GM18951 (cell line): ENCODE results near the gene TBX10.
"Not testable (repeated sequence)": the region's sequence is repeated elsewhere in the genome, so short reads cannot be mapped to it uniquely, and the experiment has no call there.

Source experiments
- POLR2A ChIP-seq: IDR thresholded peaks from 4 replicates; pipeline ENCODE4 v1.6.1; 2011; ENCODE audit warnings: mild to moderate bottlenecking; ENCODE audit not compliant: insufficient read length, insufficient read depth; ENCODE audit errors: extremely low read depth
- in situ Hi-C: fragments of 300-500 bp; cut with MboI; formaldehyde crosslinking; loops from one replicate; pipeline ENCODE4 v1.12.0; 2022; ENCODE audit warnings: low sequenced_read_pairs, mixed read lengths, inconsistent platforms; ENCODE audit not compliant: unreplicated experiment

The TBX10 gene

DNA sequence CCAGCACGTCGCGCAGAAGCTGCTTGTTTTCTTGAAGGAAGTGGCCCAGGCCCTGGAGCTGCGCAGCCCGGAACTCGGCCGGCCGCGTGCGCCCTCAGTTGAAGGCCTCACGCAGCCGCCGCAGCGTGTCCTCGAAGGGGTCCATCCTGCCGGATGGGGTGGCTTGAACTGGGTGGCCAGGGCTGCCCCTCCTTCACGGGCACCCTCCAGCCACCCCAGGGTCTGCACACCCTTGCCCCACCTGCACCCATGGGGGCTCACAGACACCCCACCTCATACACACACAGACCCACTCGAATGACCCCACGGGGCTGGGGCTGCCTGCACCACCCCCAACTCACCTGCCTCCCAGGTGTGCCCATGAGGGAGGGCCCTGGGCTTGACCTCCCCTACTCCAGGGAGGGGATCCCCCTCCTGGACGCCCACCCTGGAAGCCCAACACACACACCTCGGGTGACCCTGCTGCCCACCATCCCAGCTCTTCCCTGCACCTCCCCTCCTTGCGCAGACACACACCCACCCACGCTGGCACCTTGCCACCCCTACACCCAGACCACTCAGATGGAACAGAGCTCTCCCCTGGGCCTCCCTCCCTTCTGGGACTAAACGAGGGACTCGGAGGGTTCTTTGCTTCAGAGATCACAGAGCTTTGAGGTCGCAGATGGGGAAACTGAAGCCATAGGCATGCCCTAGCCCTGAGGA lies 28.1 kb upstream of the TBX10 start:
- in situ Hi-C loops, result no loop called here
- no peak for TF ChIP-seq POLR2A

DNA sequence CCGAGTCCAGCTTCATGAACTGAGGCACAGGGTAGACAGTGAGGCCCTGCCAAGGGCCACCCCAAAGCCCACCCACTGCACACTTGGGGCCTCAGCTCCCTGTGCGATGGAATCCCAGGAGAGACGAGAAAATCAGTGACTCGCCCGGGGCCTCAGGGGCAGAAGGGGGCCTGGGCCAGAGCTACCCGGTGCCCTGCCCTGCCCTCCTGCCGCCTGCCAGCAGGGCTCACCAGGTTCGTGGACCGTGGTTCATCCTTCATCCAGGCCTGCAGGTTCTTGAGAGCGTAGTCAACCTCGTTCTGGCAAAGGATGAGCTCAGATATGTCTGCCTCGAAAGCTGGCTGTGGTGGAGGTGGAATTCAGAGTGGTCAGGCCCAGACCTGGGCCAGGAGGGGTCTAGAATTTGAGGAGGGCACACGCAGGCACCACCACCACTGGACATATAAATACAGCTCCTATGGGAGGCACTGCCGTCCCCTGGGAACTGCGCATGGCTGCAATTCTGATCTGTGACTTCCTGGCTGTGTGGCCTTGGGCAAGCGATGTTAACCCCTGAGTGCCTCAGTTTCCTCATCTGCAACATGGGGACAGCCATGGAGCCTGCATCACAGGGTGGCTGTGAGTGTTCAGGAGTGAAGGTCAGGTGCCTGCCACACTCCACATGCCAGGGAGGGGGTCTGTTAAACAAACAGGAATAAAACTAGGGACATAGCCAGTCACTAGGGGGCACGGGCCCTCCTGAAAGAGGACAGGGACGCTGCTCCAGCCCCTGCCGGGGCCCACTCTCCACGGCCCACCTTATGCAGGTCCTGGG lies 27.3 kb upstream of the TBX10 start:
- no peak for TF ChIP-seq POLR2A
- in situ Hi-C loops, result no loop called here

GRCh38 chr11:67666303-67666645 lies 26.7 kb upstream of the TBX10 start:
- TF ChIP-seq POLR2A, result no peak
- in situ Hi-C loops, result no loop called here

DNA sequence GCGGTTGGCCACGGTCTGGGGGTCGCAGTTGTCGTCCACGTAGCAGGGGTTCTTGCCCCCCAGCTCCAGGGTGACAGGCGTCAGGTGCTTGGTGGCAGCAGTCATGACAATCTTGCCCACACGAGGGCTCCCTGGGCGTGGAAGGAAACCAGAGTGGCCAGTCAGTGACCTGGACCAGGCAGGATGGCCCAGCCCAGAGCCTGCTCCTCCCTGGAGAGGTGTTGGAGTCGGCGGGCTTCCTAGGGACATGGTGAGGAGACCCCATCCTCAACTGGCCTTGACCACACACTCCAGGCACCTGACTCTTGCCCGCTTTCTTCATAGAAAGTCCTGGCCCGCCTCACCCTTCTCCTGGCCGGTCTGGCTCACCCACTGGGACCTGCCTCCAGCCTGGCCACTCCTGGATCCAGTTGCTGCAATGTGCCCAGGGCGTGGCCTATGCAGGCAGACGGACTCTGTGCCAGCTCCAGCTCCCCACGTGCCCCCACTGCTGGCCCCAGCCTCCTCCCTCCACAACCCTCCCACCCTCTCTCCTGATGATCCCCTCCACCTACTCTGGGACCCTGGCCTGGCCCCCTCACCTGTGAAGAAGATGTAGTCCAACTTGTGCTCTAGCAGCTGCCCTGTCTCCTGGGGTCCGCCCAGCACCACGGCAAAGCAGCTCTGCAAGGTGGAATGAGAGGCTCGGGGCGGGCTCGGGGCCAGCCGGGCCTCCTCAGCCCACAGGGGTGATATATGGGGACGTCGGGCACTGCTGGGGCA lies 26.2 kb upstream of the TBX10 start:
- in situ Hi-C loops, result no loop called here

DNA sequence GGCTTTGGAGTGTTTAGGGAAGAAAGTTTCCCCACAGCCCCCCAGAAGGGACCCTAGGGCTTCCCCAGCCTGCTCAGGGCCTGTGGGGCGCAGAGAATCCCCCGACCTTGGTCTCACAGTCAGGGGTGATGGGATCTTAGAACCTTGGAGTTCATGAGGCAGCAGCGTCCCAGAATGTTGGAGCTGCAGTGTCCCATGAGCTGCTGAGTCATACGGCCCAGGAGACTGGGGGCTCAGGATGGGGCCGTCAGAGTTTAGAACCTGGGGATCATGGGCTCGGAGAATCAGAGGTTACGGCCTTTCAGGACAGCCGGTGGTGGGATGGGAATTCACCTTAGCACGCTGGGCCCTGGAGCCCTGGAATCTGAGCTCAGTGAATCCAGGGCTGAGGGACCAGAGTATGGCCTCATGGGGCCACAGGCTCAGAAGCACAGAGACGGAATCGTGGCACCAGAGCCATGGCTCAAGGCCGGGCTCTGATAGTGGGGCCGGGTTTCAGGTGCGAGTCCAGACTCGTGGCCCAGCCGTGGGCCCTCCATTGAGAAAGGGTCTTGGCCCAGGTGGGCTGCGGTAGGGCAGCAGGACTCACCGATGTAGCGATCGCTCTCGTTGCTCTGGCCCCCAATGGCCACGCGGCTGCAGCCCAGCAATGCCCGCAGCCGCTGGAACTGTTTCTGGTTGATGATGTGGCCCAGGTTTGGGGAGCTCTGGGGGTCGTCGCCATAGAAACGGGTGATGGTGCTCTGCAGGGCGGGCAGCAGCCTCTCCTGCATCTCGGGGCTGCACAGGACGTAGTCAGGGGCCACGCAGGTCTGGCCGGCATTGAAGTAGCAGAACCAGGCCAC lies 25.4 kb upstream of the TBX10 start:
- in situ Hi-C loops, result no loop called here
- no peak for TF ChIP-seq POLR2A

More for the DNA sequence above, 26.2 kb upstream of the TBX10 start:
- no peak for TF ChIP-seq POLR2A

GRCh38 chr11:67664213-67664585 lies 24.6 kb upstream of the TBX10 start:
- TF ChIP-seq POLR2A, result no peak
- in situ Hi-C loops, result no loop called here

GRCh38 chr11:67663532-67664212 lies 24.1 kb upstream of the TBX10 start:
- in situ Hi-C loops, result no loop called here
- no peak for TF ChIP-seq POLR2A

DNA sequence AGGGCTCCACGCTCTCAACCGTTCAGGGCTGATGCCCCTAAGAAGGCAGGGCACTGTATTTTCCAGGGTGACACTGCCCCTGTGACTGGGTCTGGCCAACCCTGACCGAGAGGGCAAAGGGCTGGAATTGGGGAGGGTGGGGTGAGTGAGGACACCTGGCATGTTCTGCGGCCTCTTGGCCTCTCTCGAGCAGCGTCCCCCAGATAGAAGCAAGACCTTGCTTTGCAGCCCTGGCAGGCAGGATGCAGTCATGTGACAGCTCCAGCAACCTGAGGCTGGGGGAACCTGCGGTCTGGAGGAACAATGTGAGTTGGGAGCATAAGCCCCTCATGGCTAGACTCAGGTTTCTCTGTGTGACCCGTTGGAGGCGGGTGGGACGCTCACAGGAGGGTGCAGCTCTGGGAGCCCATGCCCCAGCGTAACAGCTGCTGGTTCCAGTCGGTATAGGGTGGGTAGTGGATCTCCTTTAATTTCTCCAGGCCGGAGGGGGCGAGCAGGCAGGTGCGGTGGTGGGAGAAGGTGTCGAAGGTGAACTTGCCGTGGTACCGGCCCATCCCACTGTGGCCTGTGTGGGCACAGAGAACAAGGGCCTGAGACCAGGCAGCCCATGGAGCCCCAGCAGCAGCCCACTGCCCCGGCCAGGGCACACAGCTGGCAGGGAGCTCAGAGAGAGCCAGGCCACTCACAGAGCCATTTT lies 23.4 kb upstream of the TBX10 start:
- no peak for TF ChIP-seq POLR2A
- in situ Hi-C loops, result no loop called here

DNA sequence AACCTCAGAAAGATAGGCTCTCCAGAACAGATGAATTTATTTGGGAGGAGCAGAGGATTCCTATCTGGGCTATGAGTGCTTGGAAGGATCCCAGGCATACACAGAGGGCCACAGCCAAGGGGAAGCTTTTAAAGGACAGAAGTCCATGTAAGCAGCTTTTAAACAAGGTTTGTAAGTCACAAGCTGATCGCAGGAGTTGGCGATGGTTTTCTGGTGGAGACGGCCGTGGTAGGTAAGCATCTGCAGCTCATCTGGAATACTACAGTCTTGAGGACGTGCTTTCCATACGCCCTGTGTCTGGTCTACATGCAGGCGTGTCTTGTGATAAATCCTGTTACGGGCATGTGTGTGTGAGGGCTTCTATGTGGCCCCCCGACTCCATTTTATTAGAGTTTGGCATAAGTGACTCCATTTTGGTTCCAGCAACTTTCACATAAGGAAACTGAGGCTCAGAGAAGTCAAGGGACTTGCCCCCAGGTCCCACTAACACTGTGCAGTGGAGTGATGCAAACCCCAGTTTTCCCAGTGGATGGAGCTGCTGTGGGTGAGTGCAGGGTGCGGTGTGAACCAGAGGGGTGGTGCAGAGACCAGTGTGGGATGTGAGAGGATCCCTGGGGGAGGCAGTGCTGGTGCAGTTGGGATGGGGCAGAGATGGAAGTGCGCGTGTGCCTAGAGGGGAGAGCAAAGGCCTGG lies 22.7 kb upstream of the TBX10 start:
- in situ Hi-C loops, result no loop called here

DNA sequence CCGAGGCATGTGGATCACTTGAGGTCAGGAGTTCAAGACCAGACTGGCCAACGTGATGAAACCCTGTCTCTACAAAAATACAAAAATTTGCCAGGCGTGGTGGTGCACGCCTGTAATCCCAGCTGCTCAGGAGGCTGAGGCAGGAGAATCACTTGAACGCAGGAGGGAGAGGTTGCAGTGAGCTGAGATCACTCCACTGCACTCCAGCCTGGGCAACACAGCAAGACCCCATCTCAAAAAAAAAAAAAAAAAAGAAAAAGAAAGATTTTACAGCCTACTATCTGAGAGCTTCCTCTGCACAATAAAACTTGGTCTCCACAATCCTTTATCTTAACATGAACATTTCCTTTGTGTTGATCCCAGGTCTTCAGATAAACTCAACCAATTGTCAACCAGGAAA lies 21.2 kb upstream of the TBX10 start:
- in situ Hi-C loops, result not testable (repeated sequence)

More for the DNA sequence above, 22.7 kb upstream of the TBX10 start:
- no peak for TF ChIP-seq POLR2A

GRCh38 chr11:67659651-67660165 lies 20.1 kb upstream of the TBX10 start:
- in situ Hi-C loops, result not testable (repeated sequence)
